Right lung (tissue), 5 donors: ENCODE results near the gene SEZ6L. TPM values are rescaled to one million over a fixed set of nuclear protein-coding genes. Genes with fewer than 3 reads are reported as not detected.
A peak's percentile ranks its signal among the peaks of the same experiment; 100 is the strongest.

Source experiments
- DNase-seq, 2 donors: peaks; one replicate each; pipeline ENCODE4 v3.0.0-alpha.2; 2013
- polyA plus RNA-seq, 5 donors: library from polyadenylated mRNA; unstranded; fragments of 120-200 nt; gene quantifications; one replicate each; pipeline versions ENCODE4 v1.2.1 to v1.2.3, GENCODE V29; 2013; ENCODE audit warnings: inconsistent platforms in 1 of 5, low replicate concordance in 1 of 5; ENCODE audit not compliant: insufficient read length in 5 of 5, insufficient read depth in 1 of 5

Gene SEZ6L
- polyA plus RNA-seq, 5 donors: 0.50 to 0.84 (median 0.58) TPM

GRCh38 chr22:26295563-26296126 lies 126.4 kb downstream of the SEZ6L start:
- no peak for DNase-seq

- DNase-seq: no peak
These were observed 129.5 kb downstream of the SEZ6L start for GRCh38 chr22:26298605-26299310.

- no peak for DNase-seq
These were observed 133.5 kb downstream of the SEZ6L start for GRCh38 chr22:26302726-26303125.

GRCh38 chr22:26303475-26303874 lies 134.2 kb downstream of the SEZ6L start:
- DNase-seq: no peak

- DNase-seq: no peak
These were observed 135.5 kb downstream of the SEZ6L start for GRCh38 chr22:26304730-26305129.

GRCh38 chr22:26308467-26308866 lies 139.2 kb downstream of the SEZ6L start:
- no peak for DNase-seq

GRCh38 chr22:26310616-26311015 lies 141.4 kb downstream of the SEZ6L start:
- no peak for DNase-seq

GRCh38 chr22:26313291-26313690 lies 144.0 kb downstream of the SEZ6L start:
- no peak for DNase-seq

GRCh38 chr22:26314171-26314570 lies 144.9 kb downstream of the SEZ6L start:
- no peak for DNase-seq

GRCh38 chr22:26314656-26315055 lies 145.4 kb downstream of the SEZ6L start:
- DNase-seq: no peak

GRCh38 chr22:26316732-26317285 lies 147.5 kb downstream of the SEZ6L start:
- no peak for DNase-seq

GRCh38 chr22:26318975-26319374 lies 149.7 kb downstream of the SEZ6L start:
- DNase-seq: no peak

GRCh38 chr22:26320447-26320846 lies 151.2 kb downstream of the SEZ6L start:
- no peak for DNase-seq

GRCh38 chr22:26321469-26321913 lies 152.2 kb downstream of the SEZ6L start:
- DNase-seq: no peak

GRCh38 chr22:26322179-26322905 lies 153.1 kb downstream of the SEZ6L start:
- DNase-seq: no peak

- DNase-seq: no peak
These were observed 153.8 kb downstream of the SEZ6L start for GRCh38 chr22:26323013-26323412.

GRCh38 chr22:26324150-26324549 lies 154.9 kb downstream of the SEZ6L start:
- DNase-seq: no peak

GRCh38 chr22:26325641-26326040 lies 156.4 kb downstream of the SEZ6L start:
- DNase-seq: no peak

GRCh38 chr22:26326803-26327202 lies 157.5 kb downstream of the SEZ6L start:
- no peak for DNase-seq

- DNase-seq: no peak
These were observed 158.0 kb downstream of the SEZ6L start for GRCh38 chr22:26327306-26327705.

- no peak for DNase-seq
These were observed 159.0 kb downstream of the SEZ6L start for GRCh38 chr22:26328221-26328620.

- DNase-seq: peak; percentile 3 to 6
These were observed 161.8 kb downstream of the SEZ6L start for GRCh38 chr22:26330971-26331625.
